Left colon (tissue), 2 donors: ENCODE data around the gene NDUFB3. TPM values are rescaled to one million over a fixed set of nuclear protein-coding genes. Genes with fewer than 3 reads are reported as not detected.
A peak's percentile ranks its signal among the peaks of the same experiment; 100 is the strongest.

ENCODE experiments used
- ATAC-seq: fragments of 200-7000 bp; cut with Tn5 transposase; one replicate; pipeline ENCODE4 v1.9.1; 2020; ENCODE audit warnings: mild to moderate bottlenecking, moderate library complexity
- DNase-seq, 2 donors: peaks; one replicate each; pipeline ENCODE4 v3.0.0-alpha.2; 2020
- intact Hi-C, 2 donors: fragments of 100-400 bp; cut with DNase I in 1 of 2; cut with micrococcal nuclease in 1 of 2; formaldehyde crosslinking; loops; one replicate each; pipeline versions ENCODE4 v1.11.2 to v1.14.0; 2022; cut with DNase I, micrococcal nuclease
- total RNA-seq, 2 donors: library from RNA; stranded (reverse); fragmentation: NEBNext Ultra II Directional; extraction: Animal tissue kit (Norgen Biotek cat#: 25700); gene quantifications; one replicate each; pipeline ENCODE4 v1.2.1, GENCODE V29; 2021
- donor health status: DM: no; HTN: no; CAD: no.
- donor health status: DM: yes; HTN: yes; CAD: no.

NDUFB3 gene
- total RNA-seq, 2 donors from 2014 or later = 152 to 153 TPM

DNA sequence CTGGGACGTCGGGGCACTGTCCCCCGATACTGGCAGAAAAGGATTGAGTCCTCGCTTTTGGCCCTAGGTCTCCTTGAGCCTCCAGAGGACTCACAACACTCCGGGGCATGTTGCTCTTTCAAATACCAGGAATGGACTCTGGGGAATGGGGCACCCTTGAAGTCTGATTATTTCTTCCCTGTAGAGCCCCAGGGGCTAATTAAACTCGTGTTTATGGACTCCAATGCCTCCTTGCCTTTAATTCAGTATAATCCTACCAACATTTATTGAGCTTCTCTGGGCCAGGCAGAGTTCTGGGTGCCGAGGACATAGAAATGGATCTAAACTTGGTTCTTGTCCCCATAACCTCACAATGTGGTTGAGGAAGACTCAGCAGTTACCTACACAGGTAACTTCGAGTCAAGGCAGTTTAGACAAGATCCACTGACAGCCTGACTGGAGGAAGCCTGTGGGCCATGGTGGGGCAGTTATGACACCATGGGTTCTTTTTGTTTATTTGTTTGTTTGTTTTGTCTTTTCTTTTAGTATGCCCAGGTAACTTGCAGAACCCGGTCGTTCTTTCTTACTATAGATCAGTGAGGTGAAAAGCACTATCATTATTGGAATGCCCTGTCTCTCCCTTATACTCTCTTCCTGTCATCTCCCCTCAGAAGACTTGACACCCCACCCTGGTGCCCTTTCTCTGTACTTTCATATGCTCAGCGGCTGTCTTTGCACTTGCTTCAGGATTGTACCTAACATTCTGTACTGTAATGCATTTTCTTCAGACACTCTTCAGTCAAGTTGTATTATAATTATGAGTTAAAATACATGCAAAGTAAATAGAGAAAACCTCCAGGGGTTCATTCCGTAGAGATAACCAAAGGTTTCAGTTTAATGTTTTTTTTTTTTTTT, 47.4 kb downstream of the NDUFB3 start:
- peak; percentile 20 for ATAC-seq
- intact Hi-C loops = loop anchor here in 1 of 2 donors (5.0 kb wide), 1 partner anchor 38 kb away; no protein-coding TSS in a partner anchor
- DNase-seq = no peak

GRCh38 chr2:201122276-201122675, 50.5 kb downstream of the NDUFB3 start:
- no peak for ATAC-seq
- intact Hi-C loops = no loop called here
- no peak for DNase-seq

DNA sequence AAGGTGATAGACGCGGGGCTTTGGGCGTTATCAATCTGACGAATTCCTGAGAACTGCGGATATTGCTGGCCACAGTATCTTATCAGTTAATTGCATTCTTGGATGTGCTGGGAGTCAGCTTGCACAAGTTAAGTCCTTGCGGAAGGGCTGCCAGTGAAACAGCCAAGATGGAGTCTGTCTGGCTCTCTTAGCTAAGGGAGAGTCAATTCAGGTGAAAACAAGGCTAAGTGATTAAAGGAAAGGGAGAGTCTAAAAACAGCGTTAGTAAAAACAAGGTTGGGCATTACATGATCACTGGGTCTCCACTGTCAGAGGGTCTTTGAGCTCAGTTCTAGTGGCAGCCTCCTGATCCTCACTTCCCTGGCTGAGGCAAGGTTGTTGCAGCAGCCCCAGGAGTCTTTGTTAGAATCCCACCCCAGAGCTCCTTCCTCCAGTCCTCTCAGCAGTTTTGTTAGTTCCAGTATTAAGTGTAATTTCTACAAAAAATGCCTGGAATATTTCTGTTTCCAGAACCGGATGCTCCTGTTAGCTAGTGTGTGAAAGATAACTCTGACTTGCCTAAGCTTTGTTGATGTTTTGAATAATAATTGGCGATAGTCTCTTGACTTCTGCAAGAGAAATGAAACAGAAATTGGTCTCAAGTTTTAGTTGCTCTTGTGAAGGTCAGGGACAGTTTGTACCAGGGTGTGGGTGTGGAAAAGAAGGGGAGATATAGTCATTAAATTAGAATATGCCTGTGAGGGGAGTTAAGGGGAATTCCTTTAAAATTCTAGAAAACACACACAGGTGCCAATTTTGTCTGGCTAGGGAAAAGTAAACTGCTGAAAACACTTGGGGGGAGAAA, 54.7 kb downstream of the NDUFB3 start:
- DNase-seq = no peak
- ATAC-seq = no peak
- intact Hi-C loops = no loop called here

DNA sequence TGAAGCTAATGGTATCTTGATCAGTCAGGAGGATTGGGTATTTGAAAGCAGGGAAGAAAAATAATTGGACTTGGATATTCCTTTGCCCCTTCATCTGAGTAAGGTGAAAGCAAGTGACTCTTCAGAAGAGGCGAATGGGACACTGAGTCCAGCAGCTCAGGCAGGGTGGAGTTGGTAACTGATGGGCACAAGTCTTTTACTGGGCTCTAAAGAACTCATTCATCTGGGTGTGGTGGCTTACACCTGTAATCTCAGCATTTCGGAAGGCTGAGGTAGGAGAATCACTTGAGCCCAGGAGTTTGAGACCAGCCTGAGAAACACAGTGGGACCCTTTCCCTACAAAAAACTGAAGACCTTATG, 55.3 kb downstream of the NDUFB3 start:
- intact Hi-C loops = no loop called here

DNA sequence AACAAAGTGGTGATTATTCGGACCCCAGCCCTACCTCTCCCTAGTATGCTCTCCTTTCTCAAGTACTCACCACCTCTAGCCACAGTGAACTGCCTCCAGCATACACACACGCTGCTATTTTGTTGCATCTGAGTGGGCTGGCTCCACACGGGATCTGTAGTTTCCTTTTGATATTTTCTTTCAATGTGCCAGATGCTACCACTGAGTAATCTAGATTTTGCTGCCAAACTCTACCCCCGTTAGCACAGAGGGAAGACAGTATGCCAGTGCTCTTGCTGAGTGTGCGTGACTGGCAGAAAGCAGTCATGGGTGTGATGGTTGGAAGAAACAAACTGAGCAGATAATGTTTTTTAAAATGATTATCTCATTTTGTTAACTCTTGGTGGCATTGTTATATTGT, 55.8 kb downstream of the NDUFB3 start:
- intact Hi-C loops = no loop called here

More for the DNA sequence above, 55.3 kb downstream of the NDUFB3 start:
- ATAC-seq (peak; percentile 68), DNase-seq (peak; percentile 39 to 70)

GRCh38 chr2:201128033-201128432, 56.2 kb downstream of the NDUFB3 start:
- intact Hi-C loops = no loop called here
- no peak for ATAC-seq
- no peak for DNase-seq

More for the DNA sequence above, 55.8 kb downstream of the NDUFB3 start:
- DNase-seq (no peak), ATAC-seq (no peak)

- intact Hi-C loops = no loop called here
- ATAC-seq (peak; percentile 77), DNase-seq (peak; percentile 64 to 79)
These were observed 57.2 kb downstream of the NDUFB3 start for GRCh38 chr2:201128933-201129505.

- DNase-seq (no peak), ATAC-seq (no peak)
- intact Hi-C loops = no loop called here
These were observed 58.9 kb downstream of the NDUFB3 start for GRCh38 chr2:201130524-201131186.

GRCh38 chr2:201132518-201132917, 60.7 kb downstream of the NDUFB3 start:
- ATAC-seq = no peak
- intact Hi-C loops = no loop called here

More at GRCh38 chr2:201132518-201132917, 60.7 kb downstream of the NDUFB3 start:
- no peak for DNase-seq

Other genes with a start within 250 kb of the NDUFB3 start
- 10 to 100 TPM; 60.3 to 61.9 TPM for gene CLK1, start 207.3 kb upstream of the NDUFB3 start, total RNA-seq
- gene PPIL3, start 182.9 kb upstream of the NDUFB3 start, total RNA-seq = 10 to 100 TPM; 22.9 to 29.4 TPM
- gene NIF3L1, start 182.6 kb upstream of the NDUFB3 start, total RNA-seq = 10 to 100 TPM; 19.5 to 27.2 TPM
- gene ORC2, start 108.3 kb upstream of the NDUFB3 start, total RNA-seq = 10 to 100 TPM; 25.5 to 26.8 TPM
- 10 to 100 TPM; 45.0 to 46.2 TPM for gene HYCC2, start 330 bp upstream of the NDUFB3 start, total RNA-seq
- 100 to 1,000 TPM; 139 to 152 TPM for gene CFLAR, start 44.2 kb downstream of the NDUFB3 start, total RNA-seq
- 10 to 100 TPM; 44.3 to 56.0 TPM for gene CASP10, start 111.1 kb downstream of the NDUFB3 start, total RNA-seq
- 10 to 100 TPM; 31.1 to 48.8 TPM for gene CASP8, start 188.5 kb downstream of the NDUFB3 start, total RNA-seq